Right lobe of liver (tissue), 4 donors: ENCODE results near the gene PDE9A.
"Not testable (repeated sequence)": the region's sequence is repeated elsewhere in the genome, so short reads cannot be mapped to it uniquely, and the experiment has no call there.

Experiments
- CTCF ChIP-seq, 4 donors: fragments of 200-600 bp in 3 of 4; fragments of 450-650 bp in 1 of 4; IDR thresholded peaks; one replicate each; pipeline versions ENCODE4 v1.5.1 to v1.8.0; 2016 to 2022; ENCODE audit warnings: antibody characterized with exemption in 4 of 4, mild to moderate bottlenecking in 2 of 4
- POLR2A ChIP-seq: fragments of 450-650 bp; IDR thresholded peaks from one replicate; pipeline ENCODE4 v1.6.1; 2017; ENCODE audit warnings: antibody characterized with exemption, mild to moderate bottlenecking
- donor health status: DM: no; HTN: no; CAD: no.
- donor health status: DM: no; HTN: no; CAD: no.
- donor health status: DM: no; HTN: yes; CAD: no.

GRCh38 chr21:42801616-42802015 is 148.2 kb downstream of the PDE9A start:
- not testable (repeated sequence) for TF ChIP-seq POLR2A; CTCF (IDR thresholded peaks at IDR 0.05)
